HCT116 (cell line): ENCODE measurements around the gene DDRGK1. TPM values are rescaled to one million over a fixed set of nuclear protein-coding genes. Genes with fewer than 3 reads are reported as not detected.

Experiments
- ATAC-seq: fragments of 200-7000 bp; cut with Tn5 transposase; 2 replicates; pipeline ENCODE4 v1.9.1; 2020; ENCODE audit warnings: mild to moderate bottlenecking, moderate library complexity
- BruUV-seq: library from RNA; stranded (reverse); fragments of 400-500 nt; replicated peaks from 2 replicates; lab custom pipeline; 2021; lab: Mats Ljungman, UMichigan
- CTCF ChIA-PET: fragments of 300-600 bp; sonication (Branson Sonifier 250); formaldehyde crosslinking; loops from one replicate; lab custom pipeline; 2021; ENCODE audit warnings: antibody characterized with exemption; lab: Charles Lee
- POLR2A ChIA-PET: fragments of 300-600, 350-600 bp; sonication (Branson Sonifier 250); formaldehyde crosslinking; loops from one replicate; lab custom pipeline; 2021; ENCODE audit warnings: antibody characterized with exemption; lab: Charles Lee
- RAD21 ChIA-PET, 2 experiments: fragments of 300-600 bp; sonication (Branson Sonifier 250); formaldehyde crosslinking; loops; one replicate each; lab custom pipeline; 2023; ENCODE audit warnings: low total read pairs in 2 of 2; ENCODE audit not compliant: uncharacterized antibody in 2 of 2, unreplicated experiment in 2 of 2, low non-redundant PET in 1 of 2; lab: Charles Lee
- DNase-seq: peaks from one replicate; pipeline ENCODE4 v3.0.0-alpha.2; 2010; ENCODE audit warnings: low read depth, low spot score
- H2AFZ ChIP-seq: fragments of 200-600 bp; shearing (Covaris generic), sonication (generic); 2 replicates; pipeline ENCODE4 v1.6.1; 2017; ENCODE audit warnings: low read depth, mixed run types, mixed read lengths, antibody characterized with exemption, low read length; ENCODE audit not compliant: poor library complexity, severe bottlenecking
- H3K27ac ChIP-seq: 2 replicates; pipeline ENCODE4 v1.5.1; 2012; ENCODE audit warnings: low read depth, low read length
- H3K27me3 ChIP-seq: fragments of 200-600 bp; sonication (generic); 2 replicates; pipeline ENCODE4 v1.6.1; 2016; ENCODE audit warnings: mixed run types, low read length, mixed read lengths; ENCODE audit not compliant: insufficient read depth
- H3K36me3 ChIP-seq, 2 experiments: fragments of 200-500 bp in 1 of 2; fragments of 200-600 bp in 1 of 2; sonication (Bioruptor generic) in 1 of 2; sonication (generic) in 1 of 2; 2 replicates each; pipeline versions ENCODE4 v1.5.1 to v1.6.1; 2014 to 2016; ENCODE audit warnings: low read length in 2 of 2, inconsistent platforms in 1 of 2, mixed read lengths in 1 of 2, mixed run types in 1 of 2; ENCODE audit not compliant: insufficient read depth in 2 of 2, control insufficient read depth in 1 of 2
- H3K4me1 ChIP-seq, 2 experiments: fragments of 200-600 bp in 1 of 2; sonication (generic) in 1 of 2; 2 replicates each; pipeline versions ENCODE4 v1.5.1 to v1.6.1; 2012 to 2017; ENCODE audit warnings: low read length in 2 of 2, inconsistent platforms in 1 of 2, mild to moderate bottlenecking in 1 of 2, mixed read lengths in 1 of 2, mixed run types in 1 of 2, moderate library complexity in 1 of 2; ENCODE audit not compliant: insufficient read depth in 2 of 2, control insufficient read depth in 1 of 2
- H3K4me2 ChIP-seq: fragments of 200-600 bp; sonication (generic); 2 replicates; pipeline ENCODE4 v1.6.1; 2017; ENCODE audit warnings: mixed run types, low read length, mixed read lengths
- H3K4me3 ChIP-seq, 2 experiments: fragments of 200-600 bp in 1 of 2; sonication (generic) in 1 of 2; replicated peaks in 1 of 2; 2 replicates each; pipeline ENCODE4 v1.5.1; 2011 to 2016; ENCODE audit warnings: low read length in 2 of 2, control low read depth in 1 of 2, low read depth in 1 of 2, mild to moderate bottlenecking in 1 of 2, mixed read lengths in 1 of 2, mixed run types in 1 of 2
- H3K79me2 ChIP-seq: fragments of 200-600 bp; sonication (generic); 2 replicates; pipeline ENCODE4 v1.6.1; 2017; ENCODE audit warnings: mild to moderate bottlenecking, mixed run types, low read length, moderate library complexity, mixed read lengths; ENCODE audit not compliant: insufficient read depth
- H3K9ac ChIP-seq: fragments of 200-600 bp; sonication (generic); 2 replicates; pipeline ENCODE4 v1.6.1; 2016; ENCODE audit warnings: low read length, mixed read lengths
- H3K9me2 ChIP-seq: fragments of 200-600 bp; sonication (generic), shearing (Covaris generic); 2 replicates; pipeline ENCODE4 v1.6.1; 2017; ENCODE audit warnings: mixed run types, mild to moderate bottlenecking, moderate library complexity; ENCODE audit not compliant: insufficient read depth
- H3K9me3 ChIP-seq, 2 experiments: fragments of 200-500 bp in 1 of 2; fragments of 200-600 bp in 1 of 2; sonication (Bioruptor generic) in 1 of 2; sonication (generic) in 1 of 2; 2 replicates each; pipeline ENCODE4 v1.6.1; 2014 to 2017; ENCODE audit warnings: low read length in 2 of 2, mixed read lengths in 2 of 2, inconsistent platforms in 1 of 2, low read depth in 1 of 2, mild to moderate bottlenecking in 1 of 2, mixed run types in 1 of 2, moderate library complexity in 1 of 2; ENCODE audit not compliant: control insufficient read depth in 1 of 2, insufficient read depth in 1 of 2
- H4K20me1 ChIP-seq: fragments of 200-600 bp; sonication (generic), shearing (Covaris generic); 2 replicates; pipeline ENCODE4 v1.6.1; 2017; ENCODE audit warnings: mixed run types, mild to moderate bottlenecking, moderate library complexity; ENCODE audit not compliant: insufficient read depth
- ATF3 ChIP-seq: IDR thresholded peaks from 2 replicates; pipeline ENCODE4 v1.6.1; 2012
- CBX3 ChIP-seq: IDR thresholded peaks from 2 replicates; pipeline ENCODE4 v1.6.1; 2012; ENCODE audit warnings: low read depth
- CEBPB ChIP-seq: IDR thresholded peaks from 2 replicates; pipeline ENCODE4 v1.6.1; 2012; ENCODE audit warnings: low read depth
- CTCF ChIP-seq, 3 experiments: fragments of 200-600 bp in 1 of 3; sonication (generic) in 1 of 3; IDR thresholded peaks in 2 of 3; conservative IDR thresholded peaks in 1 of 3; 2 replicates each; pipeline ENCODE4 v1.5.1; 2012 to 2017; ENCODE audit warnings: low read depth in 2 of 3, low read length in 2 of 3, antibody characterized with exemption in 1 of 3, borderline replicate concordance in 1 of 3, control low read depth in 1 of 3, mild to moderate bottlenecking in 1 of 3, mixed read lengths in 1 of 3, mixed run types in 1 of 3, moderate library complexity in 1 of 3; ENCODE audit not compliant: insufficient read depth in 1 of 3
- EGR1 ChIP-seq: IDR thresholded peaks from 2 replicates; pipeline ENCODE4 v1.6.1; 2012; ENCODE audit warnings: low read depth
- ELF1 ChIP-seq: IDR thresholded peaks from 2 replicates; pipeline ENCODE4 v1.6.1; 2012; ENCODE audit warnings: low read depth, borderline replicate concordance
- EZH2 ChIP-seq: fragments of 200-600 bp; sonication (generic); IDR thresholded peaks from 2 replicates; pipeline ENCODE4 v1.6.1; 2017; ENCODE audit warnings: antibody characterized with exemption, mixed run types
- EZH2phosphoT487 ChIP-seq: fragments of 200-600 bp; IDR thresholded peaks from 2 replicates; pipeline ENCODE4 v1.6.1; 2018; ENCODE audit warnings: antibody characterized with exemption, borderline replicate concordance
- FOSL1 ChIP-seq: IDR thresholded peaks from 2 replicates; pipeline ENCODE4 v1.6.1; 2012; ENCODE audit warnings: low read depth
- JUND ChIP-seq: IDR thresholded peaks from 2 replicates; pipeline ENCODE4 v1.6.1; 2012
- POLR2A ChIP-seq: IDR thresholded peaks from 2 replicates; pipeline ENCODE4 v1.7.0; 2011; ENCODE audit warnings: borderline replicate concordance; ENCODE audit not compliant: insufficient read depth, insufficient read length; ENCODE audit errors: extremely low read depth
- REST ChIP-seq: IDR thresholded peaks from 2 replicates; pipeline ENCODE4 v1.6.1; 2012; ENCODE audit warnings: low read depth
- SP1 ChIP-seq: IDR thresholded peaks from 2 replicates; pipeline ENCODE4 v1.6.1; 2012; ENCODE audit warnings: low read depth
- SRF ChIP-seq: IDR thresholded peaks from 2 replicates; pipeline ENCODE4 v1.6.1; 2012; ENCODE audit warnings: low read depth
- TCF7L2 ChIP-seq: IDR thresholded peaks from 2 replicates; pipeline ENCODE4 v1.7.0; 2011; ENCODE audit warnings: borderline replicate concordance, inconsistent platforms; ENCODE audit not compliant: insufficient read depth, insufficient read length; ENCODE audit errors: extremely low read depth
- YY1 ChIP-seq: IDR thresholded peaks from 2 replicates; pipeline ENCODE4 v1.6.1; 2011; ENCODE audit warnings: low read length, low read depth, moderate library complexity, mild to moderate bottlenecking; ENCODE audit not compliant: insufficient replicate concordance; ENCODE audit errors: extremely low read depth
- ZFX ChIP-seq: fragments of 450-650 bp; IDR thresholded peaks from 2 replicates; pipeline ENCODE4 v1.6.1; 2017
- intact Hi-C: fragments of 100-400 bp; cut with micrococcal nuclease; formaldehyde crosslinking; loops from 2 replicates; pipeline ENCODE4 v1.10.0; 2022
- total RNA-seq: library from RNA; stranded (reverse); gene quantifications from one replicate; pipeline ENCODE4 v1.2.1, GENCODE V29; 2021; ENCODE audit not compliant: unreplicated experiment

Gene DDRGK1
- total RNA-seq, 1 experiment from 2014 or later: 45.8 TPM

GRCh38 chr20:3172126-3172932 lies 32.2 kb downstream of the DDRGK1 start (continued):
- TF ChIP-seq YY1: no peak

- CTCF ChIA-PET: no interaction called here
- BruUV-seq: TSS peak; percentile 36
- H3K36me3 ChIP-seq: no peaks in the 10 kb centered on the region
- intact Hi-C loops: no loop called here
- POLR2A ChIA-PET: interaction anchor here (0.7 to 0.9 kb wide), 2 partner anchors 11 to 39 kb away, joined by 3 to 4 read pairs; no protein-coding TSS in a partner anchor
- ATAC-seq (no peak), DNase-seq (no peak)
- no peaks in the 10 kb centered on the region for H4K20me1 ChIP-seq
- H3K4me2 ChIP-seq: no peak overlapping the region
- H2AFZ ChIP-seq: no peak overlapping the region
- RAD21 ChIA-PET: interaction anchor here in 1 of 2 experiments (1.6 kb wide), 1 partner anchor 12 kb away, joined by 3 read pairs; the partner anchor contains the start of genes FASTKD5 and UBOX5
- no peaks in the 10 kb centered on the region for H3K79me2 ChIP-seq
- H3K9me2 ChIP-seq: no peaks in the 10 kb centered on the region
- no peak for TF ChIP-seq CBX3
- TF ChIP-seq CEBPB: no peak
- no peak for TF ChIP-seq ZFX
- TF ChIP-seq EZH2: no peak
- no peak for TF ChIP-seq CTCF (IDR thresholded peaks at IDR 0.05 in 2 of 3, conservative IDR thresholded peaks at IDR 0.05 in 1 of 3; ENCODE audit: borderline replicate concordance in 1 of 3, insufficient read depth in 1 of 3, low read depth in 2 of 3, low read length in 2 of 3)
- TF ChIP-seq POLR2A: no peak
- no peak for TF ChIP-seq YY1
- no peak for TF ChIP-seq EGR1
- TF ChIP-seq ATF3: no peak
- no peak for TF ChIP-seq ELF1
- no peak for TF ChIP-seq EZH2phosphoT487
- no peak for TF ChIP-seq SP1
- no peak for TF ChIP-seq FOSL1
- TF ChIP-seq REST: no peak
- TF ChIP-seq TCF7L2: no peak
- TF ChIP-seq JUND: no peak
- TF ChIP-seq SRF: no peak
- no peaks in the 10 kb centered on the region for H3K27me3 ChIP-seq
- no peak overlapping the region for H3K27ac ChIP-seq
- no peak overlapping the region for H3K9ac ChIP-seq
- no peaks in the 10 kb centered on the region for H3K9me3 ChIP-seq
- H3K4me3 ChIP-seq: no peak overlapping the region
- H3K4me1 ChIP-seq: peaks cover 7 to 24% of the 10 kb centered on the region in 2 experiments; a peak in 3 of 4 replicates
These were observed 32.9 kb downstream of the DDRGK1 start for GRCh38 chr20:3171391-3172125.
